IMR-90 (cell line): ENCODE measurements around the gene NAE1. TPM values are rescaled to one million over a fixed set of nuclear protein-coding genes. Genes with fewer than 3 reads are reported as not detected.

Source experiments
- ATAC-seq: fragments of 200-7000 bp; cut with Tn5 transposase; 2 replicates; pipeline ENCODE4 v1.9.1; 2020; ENCODE audit warnings: low read depth, mild to moderate bottlenecking, moderate library complexity
- BruUV-seq: library from RNA; stranded (reverse); fragments of 400-500 nt; replicated peaks from 2 replicates; lab custom pipeline; 2021; lab: Mats Ljungman, UMichigan
- CTCF ChIA-PET: fragments of 300-600 bp; formaldehyde crosslinking; extraction: SDS; loops from one replicate; lab custom pipeline; 2021; ENCODE audit warnings: antibody characterized with exemption; lab: Yijun Ruan, JAX
- POLR2A ChIA-PET: fragments of 300-600 bp; sonication (Branson Sonifier 250); formaldehyde crosslinking; loops from one replicate; lab custom pipeline; 2022; ENCODE audit warnings: antibody characterized with exemption; ENCODE audit not compliant: unreplicated experiment; lab: Charles Lee
- DNase-seq: peaks from one replicate; pipeline ENCODE4 v3.0.0; 2013
- H2AFZ ChIP-seq: replicated peaks from 2 replicates; pipeline ENCODE3; 2013; ENCODE audit warnings: low read length, mild to moderate bottlenecking; ENCODE audit not compliant: poor library complexity
- H2AK5ac ChIP-seq: 2 replicates; pipeline ENCODE4 v1.6.1; 2013; ENCODE audit warnings: low read depth, low read length, inconsistent platforms
- H2AK9ac ChIP-seq: replicated peaks from 2 replicates; pipeline ENCODE3; 2013; ENCODE audit warnings: mild to moderate bottlenecking, low read depth, low read length, moderate library complexity; ENCODE audit not compliant: poor library complexity
- H2BK120ac ChIP-seq: 2 replicates; pipeline ENCODE4 v1.6.1; 2013; ENCODE audit warnings: low read depth, low read length, inconsistent platforms
- H2BK15ac ChIP-seq: 3 replicates; pipeline ENCODE4 v1.6.1; 2013; ENCODE audit warnings: low read depth, low read length, inconsistent platforms
- H2BK20ac ChIP-seq: 2 replicates; pipeline ENCODE4 v1.6.1; 2013; ENCODE audit warnings: low read depth, mild to moderate bottlenecking, inconsistent platforms, low read length, moderate library complexity
- H2BK5ac ChIP-seq: 2 replicates; pipeline ENCODE4 v1.6.1; 2013; ENCODE audit warnings: mild to moderate bottlenecking, low read depth, low read length, inconsistent platforms; ENCODE audit not compliant: poor library complexity, severe bottlenecking
- H3K14ac ChIP-seq: replicated peaks from 2 replicates; pipeline ENCODE4 v1.6.1; 2013; ENCODE audit warnings: low read depth, low read length, inconsistent platforms
- H3K18ac ChIP-seq: 2 replicates; pipeline ENCODE4 v1.6.1; 2013; ENCODE audit warnings: low read depth, low read length, control low read depth
- H3K23ac ChIP-seq: 2 replicates; pipeline ENCODE4 v1.6.1; 2013; ENCODE audit warnings: low read depth, low read length, inconsistent platforms
- H3K27ac ChIP-seq: 2 replicates; pipeline ENCODE4 v1.5.1; 2013; ENCODE audit warnings: mild to moderate bottlenecking, control low read depth, low read length; ENCODE audit not compliant: insufficient read depth
- H3K27me3 ChIP-seq: 2 replicates; pipeline ENCODE4 v1.6.1; 2013; ENCODE audit warnings: low read length; ENCODE audit not compliant: control insufficient read depth, insufficient read depth
- H3K36me3 ChIP-seq: 2 replicates; pipeline ENCODE4 v1.6.1; 2013; ENCODE audit warnings: low read length, mixed read lengths; ENCODE audit not compliant: control insufficient read depth, insufficient read depth
- H3K4ac ChIP-seq: 2 replicates; pipeline ENCODE4 v1.6.1; 2013; ENCODE audit warnings: low read depth, low read length, inconsistent platforms
- H3K4me1 ChIP-seq: 2 replicates; pipeline ENCODE4 v1.6.1; 2013; ENCODE audit warnings: low read length, mixed read lengths; ENCODE audit not compliant: control insufficient read depth, insufficient read depth
- H3K4me2 ChIP-seq: 2 replicates; pipeline ENCODE4 v1.6.1; 2013; ENCODE audit warnings: low read depth, mild to moderate bottlenecking, control low read depth, low read length, moderate library complexity
- H3K4me3 ChIP-seq: 2 replicates; pipeline ENCODE4 v1.5.1; 2013; ENCODE audit warnings: low read depth, mild to moderate bottlenecking, control low read depth, low read length, moderate library complexity; ENCODE audit not compliant: insufficient read depth
- H3K56ac ChIP-seq: 2 replicates; pipeline ENCODE4 v1.6.1; 2013; ENCODE audit warnings: low read length, inconsistent platforms; ENCODE audit not compliant: insufficient read depth; ENCODE audit errors: extremely low read depth
- H3K79me1 ChIP-seq, 2 experiments: 2 replicates each; pipeline ENCODE4 v1.6.1; 2013; ENCODE audit warnings: low read length in 2 of 2, inconsistent platforms in 1 of 2, low read depth in 1 of 2
- H3K9ac ChIP-seq: 2 replicates; pipeline ENCODE4 v1.6.1; 2013; ENCODE audit warnings: low read depth, low read length, control low read depth
- H3K9me1 ChIP-seq: 2 replicates; pipeline ENCODE4 v1.6.1; 2013; ENCODE audit warnings: low read length, inconsistent platforms; ENCODE audit not compliant: insufficient read depth
- H3K9me3 ChIP-seq: 2 replicates; pipeline ENCODE4 v1.6.1; 2013; ENCODE audit warnings: low read length; ENCODE audit not compliant: control insufficient read depth, insufficient read depth
- H4K20me1 ChIP-seq: 2 replicates; pipeline ENCODE4 v1.6.1; 2013; ENCODE audit warnings: low read length, inconsistent platforms; ENCODE audit not compliant: insufficient read depth
- H4K5ac ChIP-seq: 2 replicates; pipeline ENCODE4 v1.6.1; 2013; ENCODE audit warnings: mild to moderate bottlenecking, low read depth, low read length, control low read depth
- H4K8ac ChIP-seq, 2 experiments: 2 replicates each; pipeline ENCODE4 v1.6.1; 2013; ENCODE audit warnings: low read depth in 2 of 2, low read length in 2 of 2, control low read depth in 1 of 2, inconsistent platforms in 1 of 2
- H4K91ac ChIP-seq: 2 replicates; pipeline ENCODE4 v1.6.1; 2013; ENCODE audit warnings: low read depth, low read length, inconsistent platforms; ENCODE audit not compliant: insufficient read depth
- ELK1 ChIP-seq: fragments of 150-350 bp; IDR thresholded peaks from 2 replicates; pipeline ENCODE4 v1.6.1; 2016; ENCODE audit warnings: low read depth, mild to moderate bottlenecking, low read length, moderate library complexity, borderline replicate concordance
- FOS ChIP-seq: fragments of 150-350 bp; IDR thresholded peaks from 2 replicates; pipeline ENCODE4 v1.6.1; 2016; ENCODE audit warnings: low read depth, low read length
- SMC3 ChIP-seq: fragments of 150-350 bp; IDR thresholded peaks from 2 replicates; pipeline ENCODE4 v1.6.1; 2016; ENCODE audit warnings: low read depth, mild to moderate bottlenecking, antibody characterized with exemption, low read length, moderate library complexity
- WGBS, 2 experiments: methylation state at CpG; one replicate each; pipeline versions ENCODE4 v1.1.5 to v1.1.7; 2013; ENCODE audit warnings: missing lambda C conversion rate in 2 of 2; ENCODE audit not compliant: insufficient read length in 1 of 2; ENCODE audit errors: extremely low coverage in 2 of 2; 5-methylcytosine and 5-hydroxymethylcytosine counted together
- dilution Hi-C: fragments of 300-500 bp; cut with HindIII; formaldehyde crosslinking; loops from one replicate; pipeline ENCODE4 v1.14.3; 2018; ENCODE audit warnings: low sequenced_read_pairs; ENCODE audit not compliant: unreplicated experiment
- in situ Hi-C: fragments of 300-500 bp; cut with MboI; formaldehyde crosslinking; loops from 3 replicates; pipeline ENCODE4 v1.14.3; 2019; ENCODE audit warnings: low sequenced_read_pairs, inconsistent platforms, mixed read lengths
- intact Hi-C: fragments of 100-400 bp; cut with micrococcal nuclease; formaldehyde crosslinking; loops from 2 replicates; pipeline ENCODE4 v1.10.0; 2022
- polyA plus RNA-seq, 3 experiments: library from polyadenylated mRNA; depleted of rRNA; stranded (reverse); fragments of >200 nt; gene quantifications; 2 replicates each; pipeline ENCODE4 v1.2.3, GENCODE V29; 2012; ENCODE audit warnings: low replicate concordance in 1 of 3
- total RNA-seq: library from RNA; depleted of rRNA; stranded (reverse); fragments of >200 nt; gene quantifications from 2 replicates; pipeline ENCODE4 v1.2.3, GENCODE V29; 2012

NAE1 gene
- total and polyA plus RNA-seq, 2 of the 4 experiments (the other 2 are of a cell fraction), result 33.0 to 36.7 TPM

DNA sequence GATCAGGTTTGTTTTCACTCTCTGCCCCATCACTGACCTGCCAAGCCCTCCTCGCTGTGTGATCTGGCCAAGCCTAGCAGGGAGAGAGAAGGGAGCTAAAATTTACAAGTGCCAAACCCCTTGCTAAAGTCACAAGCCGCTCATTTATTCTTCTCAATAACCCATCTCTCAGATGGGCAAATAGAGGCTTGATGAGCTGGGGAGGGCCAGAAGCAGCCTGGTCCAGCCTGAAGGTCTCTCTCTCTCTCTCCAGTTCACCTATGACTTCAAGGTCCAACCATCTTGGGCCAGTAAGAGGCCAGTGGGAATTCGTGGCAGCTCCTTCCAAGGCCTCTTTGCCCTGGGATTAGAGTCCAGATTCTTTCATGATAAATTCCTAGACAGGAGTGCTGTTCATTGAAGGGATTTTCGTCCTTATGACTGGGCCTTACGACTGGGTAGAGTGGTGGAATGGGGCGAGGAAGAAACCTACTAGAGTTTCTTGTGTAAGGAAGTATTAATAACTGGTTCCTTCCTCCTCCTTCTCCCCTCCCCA, 16.8 kb upstream of the NAE1 start:
- Histone ChIP-seq H2BK20ac (no peak overlapping the region), H4K5ac (no peak overlapping the region), H3K14ac (no peak overlapping the region), H2AK9ac (no peak overlapping the region), H3K27me3 (peaks cover 79% of the 10 kb centered on the region), H3K27ac (no peak overlapping the region), H2BK5ac (no peak overlapping the region), H2AK5ac (no peak overlapping the region), H3K18ac (no peak overlapping the region), H3K56ac (no peak overlapping the region), H2AFZ (no peak overlapping the region), H3K4me2 (no peak overlapping the region), H3K9me3 (no peaks in the 10 kb centered on the region), H4K8ac (no peak overlapping the region), H3K9ac (no peak overlapping the region), H4K20me1 (no peaks in the 10 kb centered on the region), H3K79me1 (no peaks in the 10 kb centered on the region), H4K91ac (no peak overlapping the region), H3K36me3 (no peaks in the 10 kb centered on the region), H3K9me1 (0 out of 2 replicates have a peak, but pooled peaks cover 3% of the 10 kb centered on the region), H3K4me3 (no peak overlapping the region), H3K4ac (no peak overlapping the region), H2BK120ac (no peak overlapping the region), H3K4me1 (no peaks in the 10 kb centered on the region; the same call in 1 of the 2 replicates), H2BK15ac (no peak overlapping the region), H3K23ac (no peak overlapping the region)
- ChIA-PET CTCF (no interaction called here), POLR2A (no interaction called here)
- TF ChIP-seq SMC3 (no peak), ELK1 (no peak), FOS (no peak)
- dilution Hi-C loops, result no loop called here
- no CpG with 5 or more reads among the region's 6 CpGs for WGBS, 2 experiments
- DNase-seq (no peak), ATAC-seq (no peak)
- intact Hi-C loops, result no loop called here
- in situ Hi-C loops, result no loop called here
- BruUV-seq, result no TSS peak
